Measurements from ENCODE around the gene CITED2. TPM values are rescaled to one million over a fixed set of nuclear protein-coding genes. Genes with fewer than 3 reads are reported as not detected.
A peak's percentile ranks its signal among the peaks of the same experiment; 100 is the strongest.

Gene CITED2
- total RNA-seq, 1 donor from 2014 or later: 222 TPM

DNA sequence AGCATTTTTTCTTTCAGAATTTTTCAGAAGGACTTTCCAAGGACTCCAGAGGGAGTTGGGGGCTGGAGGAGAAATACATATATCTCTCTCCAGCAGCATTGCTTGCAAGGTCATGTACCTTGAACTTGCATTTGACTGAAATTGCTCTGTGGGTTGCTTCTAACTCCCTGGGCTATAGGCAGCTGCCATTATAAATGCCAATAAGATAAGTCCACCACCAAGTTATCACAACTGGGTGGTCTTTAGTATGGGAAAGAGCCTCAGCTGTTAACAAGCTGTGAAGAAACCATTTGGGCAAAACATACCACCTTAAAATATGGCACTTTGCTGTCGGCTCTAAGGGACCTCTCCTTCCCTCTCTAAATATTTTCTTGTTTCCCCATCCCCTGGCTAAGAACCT is 20.9 kb upstream of the CITED2 start:
- Mint-ChIP-seq H3K4me1 (peaks cover 27% of the 10 kb centered on the region), H3K9me3 (no peaks in the 10 kb centered on the region), H3K36me3 (no peaks in the 10 kb centered on the region), H3K27me3 (ENCODE audit: insufficient read depth, low read depth) (peaks cover 3% of the 10 kb centered on the region), H3K4me3 (no peak overlapping the region), H3K27ac (no peak overlapping the region)
- Histone ChIP-seq H3K4me1 (peaks cover 10% of the 10 kb centered on the region), H3K4me2 (peak overlapping the region; percentile 31), H4K20me1 (ENCODE audit: low read depth) (no peaks in the 10 kb centered on the region), H3K27ac (no peak overlapping the region), H3K79me2 (ENCODE audit: low read depth) (no peaks in the 10 kb centered on the region), H3K36me3 (no peaks in the 10 kb centered on the region), H3F3A (ENCODE audit: low read depth) (peaks cover 20% of the 10 kb centered on the region), H3K4me3 (no peak overlapping the region), H3K27me3 (no peaks in the 10 kb centered on the region), H2AFZ (replicated peaks) (no peak overlapping the region), H3K9me3 (ENCODE audit: low read depth) (no peaks in the 10 kb centered on the region), H3K9ac (no peak overlapping the region)
- no peak for TF ChIP-seq EZH2 (IDR thresholded peaks at IDR 0.05)
- TF ChIP-seq EZH2phosphoT487 (IDR thresholded peaks at IDR 0.05): no peak
- no peak for TF ChIP-seq CTCF (IDR thresholded peaks at IDR 0.05)
- no peak for DNase-seq (ENCODE audit: low spot score)

- H3K4me1 Mint-ChIP-seq: peaks cover 31% of the 10 kb centered on the region
- Histone ChIP-seq H3K4me1 (peaks cover 10% of the 10 kb centered on the region), H2AFZ (replicated peaks) (no peak overlapping the region), H3K4me3 (no peak overlapping the region), H3K36me3 (no peaks in the 10 kb centered on the region), H4K20me1 (ENCODE audit: low read depth) (no peaks in the 10 kb centered on the region), H3K79me2 (ENCODE audit: low read depth) (no peaks in the 10 kb centered on the region), H3K9ac (no peak overlapping the region), H3K4me2 (no peak overlapping the region), H3K27me3 (no peaks in the 10 kb centered on the region), H3K27ac (no peak overlapping the region), H3K9me3 (ENCODE audit: low read depth) (no peaks in the 10 kb centered on the region), H3F3A (ENCODE audit: low read depth) (peaks cover 20% of the 10 kb centered on the region)
- no peak overlapping the region for H3K27ac Mint-ChIP-seq
- no peak for DNase-seq (ENCODE audit: low spot score)
- H3K9me3 Mint-ChIP-seq: no peaks in the 10 kb centered on the region
- H3K4me3 Mint-ChIP-seq: no peak overlapping the region
- TF ChIP-seq EZH2phosphoT487 (IDR thresholded peaks at IDR 0.05): no peak
- no peak for TF ChIP-seq EZH2 (IDR thresholded peaks at IDR 0.05)
- no peak for TF ChIP-seq CTCF (IDR thresholded peaks at IDR 0.05)
- no peaks in the 10 kb centered on the region for H3K36me3 Mint-ChIP-seq
- peaks cover 3% of the 10 kb centered on the region for H3K27me3 Mint-ChIP-seq (ENCODE audit: insufficient read depth, low read depth)
Measured at GRCh38 chr6:139394027-139394649, 19.7 kb upstream of the CITED2 start.

DNA sequence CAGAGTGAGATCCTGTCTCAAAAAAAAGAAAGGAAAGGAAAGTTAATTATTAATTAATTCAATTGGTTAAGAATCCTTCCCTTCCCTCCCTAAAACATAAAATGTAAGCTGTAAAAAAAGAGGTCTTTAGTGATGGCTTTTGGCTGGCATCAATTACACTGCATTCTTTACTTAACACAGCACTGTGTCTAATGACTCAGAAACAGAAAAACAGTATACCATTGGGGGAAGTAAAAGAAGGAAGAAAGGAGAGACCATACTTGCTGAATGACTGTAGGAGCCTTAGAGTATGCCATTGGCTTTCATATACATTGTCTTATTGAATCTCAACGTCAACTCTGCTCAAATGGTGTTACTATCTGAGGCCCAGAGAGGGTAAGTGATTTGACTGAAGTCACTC is 18.3 kb upstream of the CITED2 start:
- Mint-ChIP-seq H3K4me3 (no peak overlapping the region), H3K27ac (no peak overlapping the region), H3K36me3 (no peaks in the 10 kb centered on the region), H3K9me3 (no peaks in the 10 kb centered on the region), H3K27me3 (ENCODE audit: insufficient read depth, low read depth) (peaks cover 3% of the 10 kb centered on the region), H3K4me1 (peaks cover 38% of the 10 kb centered on the region)
- H3K9me3 ChIP-seq (ENCODE audit: low read depth): no peaks in the 10 kb centered on the region
- peaks cover 10% of the 10 kb centered on the region for H3K4me1 ChIP-seq
- H3K36me3 ChIP-seq: no peaks in the 10 kb centered on the region
- H4K20me1 ChIP-seq (ENCODE audit: low read depth): no peaks in the 10 kb centered on the region
- no peak overlapping the region for H3K27ac ChIP-seq
- no peak overlapping the region for H3K9ac ChIP-seq
- DNase-seq (ENCODE audit: low spot score): no peak
- no peaks in the 10 kb centered on the region for H3K79me2 ChIP-seq (ENCODE audit: low read depth)
- no peak overlapping the region for H3K4me3 ChIP-seq
- no peak overlapping the region for H3K4me2 ChIP-seq
- no peak overlapping the region for H2AFZ ChIP-seq (replicated peaks)
- peaks cover 20% of the 10 kb centered on the region for H3F3A ChIP-seq (ENCODE audit: low read depth)
- no peaks in the 10 kb centered on the region for H3K27me3 ChIP-seq
- TF ChIP-seq EZH2phosphoT487 (IDR thresholded peaks at IDR 0.05) (no peak), EZH2 (IDR thresholded peaks at IDR 0.05) (no peak), CTCF (IDR thresholded peaks at IDR 0.05) (no peak)

All from neural progenitor cell (in vitro differentiated cells).